HG03520 (cell line): ENCODE measurements around the gene PALLD.

Source experiments
- ATAC-seq: cut with Tn5 transposase; IDR thresholded peaks from one replicate; pipeline ENCODE4 v1.9.1; 2021; ENCODE audit warnings: mild to moderate bottlenecking, moderate library complexity; ENCODE audit not compliant: unreplicated experiment

The PALLD gene

GRCh38 chr4:168751263-168752225 is 254.7 kb downstream of the PALLD start:
- no peak for ATAC-seq

- no peak for ATAC-seq
Measured at GRCh38 chr4:168755598-168756477, 259.0 kb downstream of the PALLD start.

DNA sequence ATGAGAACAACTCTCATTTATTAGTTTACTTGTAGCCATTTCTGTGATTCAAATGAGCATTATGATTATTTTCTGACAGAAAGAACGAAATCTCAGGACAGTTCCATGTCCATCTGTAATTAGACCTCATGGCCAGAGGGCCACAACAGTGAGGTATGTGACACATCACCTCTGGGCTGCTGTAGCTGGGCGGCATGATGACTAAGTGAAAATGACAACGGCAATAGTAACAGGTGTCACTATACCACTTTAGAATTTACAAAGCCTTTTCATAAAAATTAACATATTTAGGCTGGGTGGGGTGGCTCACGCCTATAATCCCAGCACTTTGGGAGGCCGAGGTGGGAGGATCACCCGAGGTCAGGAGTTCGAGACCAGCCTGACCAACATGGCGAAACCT is 260.6 kb downstream of the PALLD start:
- ATAC-seq = no peak

- no peak for ATAC-seq
Measured at GRCh38 chr4:168758351-168758876, 261.6 kb downstream of the PALLD start.

GRCh38 chr4:168759321-168759720 is 262.5 kb downstream of the PALLD start:
- no peak for ATAC-seq

GRCh38 chr4:168759959-168760527 is 263.2 kb downstream of the PALLD start:
- no peak for ATAC-seq

DNA sequence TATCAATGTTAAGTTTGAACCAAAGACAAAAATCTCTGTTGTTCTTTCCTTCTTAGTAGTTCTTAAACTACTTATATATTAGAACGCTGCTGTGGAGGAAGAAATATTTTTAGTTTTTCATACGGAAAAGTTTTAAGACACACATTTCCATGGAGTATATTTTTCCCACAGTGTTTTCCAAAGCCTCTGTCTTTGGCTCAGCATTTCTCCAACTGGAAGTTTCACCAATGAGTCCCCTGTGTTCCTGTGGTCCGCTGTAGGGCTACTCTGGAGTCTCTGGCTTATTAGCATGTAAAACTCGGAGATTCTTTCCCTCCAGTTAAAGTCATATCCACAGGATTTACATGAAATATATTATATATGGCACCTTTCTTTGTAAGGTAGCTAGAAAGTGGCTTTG is 264.2 kb downstream of the PALLD start:
- ATAC-seq = no peak

DNA sequence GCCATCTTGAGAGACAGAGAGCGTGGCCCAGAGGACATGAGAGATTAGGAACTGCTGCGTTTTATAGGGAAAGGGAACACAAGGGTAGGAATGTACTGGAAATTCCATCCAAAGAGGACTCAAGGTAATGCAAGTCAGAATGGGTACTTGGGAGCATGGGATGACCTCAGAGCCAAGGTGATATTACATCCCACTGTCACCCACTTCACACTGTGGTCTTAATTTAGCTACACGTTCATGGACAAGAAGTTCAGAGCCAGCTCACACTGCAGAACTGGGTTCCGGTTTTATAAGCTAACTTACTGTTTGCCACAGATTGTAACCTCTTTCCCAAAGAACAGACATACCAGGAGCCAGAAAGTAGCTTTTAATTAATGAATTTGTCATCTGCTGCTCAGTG is 268.5 kb downstream of the PALLD start:
- ATAC-seq = no peak

DNA sequence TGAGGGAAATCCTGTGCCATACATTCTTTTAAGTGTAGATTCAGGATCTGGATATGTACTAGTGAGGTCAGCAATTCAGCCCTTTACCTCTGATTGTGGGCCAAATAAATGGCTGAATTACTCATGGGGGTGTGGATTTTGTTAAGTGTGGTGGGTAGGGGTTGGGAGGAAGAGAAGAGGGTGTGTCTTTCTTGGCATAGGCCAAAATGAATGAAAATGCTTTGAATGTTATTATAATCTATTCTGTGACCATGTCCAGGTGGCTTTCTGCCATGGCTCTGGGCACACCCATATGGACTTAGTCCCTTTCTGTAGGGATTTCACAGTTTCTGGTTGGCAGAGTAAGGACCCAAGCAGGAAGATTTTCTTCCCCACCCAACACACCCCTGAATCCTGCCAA is 268.9 kb downstream of the PALLD start:
- ATAC-seq = no peak

DNA sequence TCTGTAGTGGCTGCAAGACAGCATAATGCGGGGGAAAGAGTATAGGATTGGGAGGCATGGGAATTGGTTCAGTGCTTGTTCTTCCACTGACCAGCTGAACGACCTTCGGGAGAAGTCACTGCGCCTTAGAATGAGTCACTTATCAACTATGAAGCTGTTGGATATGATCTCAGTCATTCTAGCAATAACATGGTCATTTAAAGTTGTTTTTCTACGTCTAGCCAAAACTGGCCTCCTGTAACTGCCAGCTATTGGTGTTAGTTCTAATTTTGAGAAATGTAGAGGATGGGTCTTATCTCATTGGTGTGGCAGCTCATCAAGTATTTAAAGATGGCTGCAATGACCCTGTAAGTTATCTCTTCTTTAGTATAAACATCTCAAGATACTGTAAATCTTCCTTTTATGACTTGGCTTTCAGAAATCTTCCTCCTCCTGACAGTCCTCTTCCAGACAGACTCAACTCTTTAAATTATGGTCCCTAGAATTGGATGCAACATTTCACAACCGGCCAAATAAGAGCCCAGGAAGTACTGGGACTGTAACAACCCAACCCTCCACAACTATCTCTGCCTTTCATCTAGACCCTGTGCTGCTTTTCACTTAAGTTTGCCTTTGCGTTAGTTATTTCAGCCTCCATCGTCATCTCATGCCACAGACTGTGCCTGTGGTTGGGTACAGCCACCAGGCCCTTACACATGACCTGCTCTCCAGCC is 269.9 kb downstream of the PALLD start:
- no peak for ATAC-seq

- no peak for ATAC-seq
Measured at GRCh38 chr4:168769416-168769815, 272.6 kb downstream of the PALLD start.

- no peak for ATAC-seq
Measured at GRCh38 chr4:168769837-168770236, 273.0 kb downstream of the PALLD start.

DNA sequence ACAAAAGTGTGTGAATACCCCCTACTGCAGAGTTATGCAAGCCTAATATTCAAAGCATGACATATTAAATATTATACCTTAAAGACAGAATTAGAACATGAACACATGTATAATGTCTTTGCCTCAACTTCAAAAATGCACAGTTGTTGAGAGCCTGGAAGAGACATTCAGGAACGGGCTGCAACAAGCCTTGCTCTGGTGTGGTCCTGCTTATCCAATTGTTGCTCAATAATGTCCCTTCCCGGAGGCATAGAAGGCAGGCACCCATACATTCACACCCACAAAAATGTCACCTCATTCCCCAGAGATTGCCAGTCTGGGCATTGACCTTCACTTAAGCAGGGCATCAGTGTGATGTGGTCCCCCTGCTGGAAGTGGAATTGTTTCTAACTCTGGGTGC is 274.4 kb downstream of the PALLD start:
- no peak for ATAC-seq

GRCh38 chr4:168773388-168774195 is 276.7 kb downstream of the PALLD start:
- ATAC-seq = no peak

- no peak for ATAC-seq
Measured at GRCh38 chr4:168776382-168776781, 279.5 kb downstream of the PALLD start.

DNA sequence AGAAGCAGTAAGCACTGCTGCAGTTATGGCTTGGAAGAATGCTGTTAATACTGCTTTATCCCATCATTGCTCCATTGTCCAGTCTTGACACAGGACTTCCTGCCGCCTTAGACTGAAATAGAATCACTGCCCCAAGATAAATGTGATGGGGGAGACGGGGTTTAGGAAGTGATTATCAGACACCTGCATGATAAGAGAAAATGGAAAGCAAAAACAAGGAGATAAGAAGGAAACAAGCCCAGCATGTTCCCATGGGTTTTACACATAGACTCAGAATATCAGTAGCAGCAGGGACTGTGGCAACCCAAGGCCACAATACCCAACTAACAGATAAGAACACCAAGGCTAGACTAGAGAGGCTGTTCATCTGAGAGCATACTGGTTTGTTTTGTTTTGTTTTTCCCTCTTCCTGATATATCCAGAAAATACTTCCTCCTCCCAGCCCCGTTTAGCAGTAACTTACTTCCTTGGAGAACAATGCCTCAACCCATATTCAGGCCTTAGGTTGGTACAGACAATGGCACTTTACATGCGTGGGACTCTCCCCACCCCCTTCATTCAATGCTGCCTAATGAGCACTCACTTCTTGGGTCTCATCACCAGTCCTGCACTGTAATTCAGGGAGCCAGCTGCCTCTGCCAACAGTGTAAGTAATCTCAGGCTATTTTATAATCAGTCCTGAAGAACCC is 280.6 kb downstream of the PALLD start:
- ATAC-seq = no peak

- ATAC-seq = no peak
Measured at GRCh38 chr4:168781341-168781740, 284.5 kb downstream of the PALLD start.

- no peak for ATAC-seq
Measured at GRCh38 chr4:168781926-168782325, 285.1 kb downstream of the PALLD start.

DNA sequence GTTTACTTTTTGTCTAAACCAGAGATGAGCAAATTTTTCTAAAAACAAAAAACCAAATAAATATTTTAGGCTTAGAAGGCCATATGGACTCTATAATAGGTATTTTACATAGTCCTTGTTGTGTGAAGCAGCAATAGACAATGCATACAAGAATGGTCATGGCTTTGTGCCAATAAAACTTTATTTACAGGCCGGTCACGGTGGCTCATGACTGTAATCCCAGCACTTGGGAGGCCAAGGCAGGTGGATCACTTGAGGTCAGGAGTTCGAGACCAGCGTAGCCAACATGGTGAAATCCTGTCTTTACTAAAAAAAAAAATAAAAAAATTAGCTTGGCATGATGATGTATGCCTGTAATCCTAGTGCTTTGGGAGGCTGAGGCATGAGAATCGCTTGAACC is 285.6 kb downstream of the PALLD start:
- no peak for ATAC-seq
